ENCODE measurements around the gene CCDC77.
A peak's percentile ranks its signal among the peaks of the same experiment; 100 is the strongest.

Gene CCDC77

DNA sequence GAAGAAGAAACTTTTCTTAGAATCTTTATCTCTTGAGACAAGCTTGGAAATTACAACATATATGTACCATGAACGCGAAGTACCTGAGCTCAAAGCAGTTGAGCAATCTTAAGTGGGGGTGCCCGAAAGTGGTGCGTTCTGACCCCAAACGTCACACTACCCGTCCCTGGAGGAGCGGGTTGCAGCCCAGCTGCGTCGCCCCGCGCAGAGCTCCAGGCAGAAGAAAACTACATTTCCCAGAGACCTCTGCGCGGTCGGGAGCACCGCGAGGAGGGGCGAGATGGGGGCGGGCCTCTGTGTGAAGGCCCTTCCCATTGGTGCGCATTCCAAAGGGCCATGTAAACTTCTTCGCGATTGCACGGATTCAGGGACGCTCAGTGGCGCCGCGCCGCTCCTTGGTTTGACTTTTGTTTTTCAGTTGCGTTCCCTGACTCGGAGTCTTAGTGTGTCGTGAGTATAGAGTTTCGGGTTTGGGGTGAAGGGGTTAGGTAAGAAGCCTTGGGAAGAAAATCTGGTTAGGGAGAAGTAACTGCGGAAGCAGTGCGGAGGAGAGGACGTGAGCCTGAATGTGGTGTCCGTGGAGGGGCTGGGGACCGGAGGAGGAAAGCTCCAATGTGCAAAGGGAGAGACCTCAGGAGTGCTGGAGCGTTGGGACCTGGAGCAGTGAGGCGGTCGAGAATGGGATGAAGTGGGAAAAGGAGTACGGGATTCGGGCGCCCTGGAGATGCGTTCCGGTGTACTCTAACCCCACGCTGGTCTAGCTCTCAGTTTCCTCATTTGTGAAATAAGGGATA is at the start of gene CCDC77:
CCDC77 (plus strand) TSS at position 410 of the 794 bp plus-strand sequence. CDS start 7,740 bp downstream, outside the sequence.
- Histone ChIP-seq H3K9me3 (ENCODE audit: insufficient read depth, low read length) (no peaks in the 10 kb centered on the region), H3K27me3 (ENCODE audit: low read depth, low read length) (no peaks in the 10 kb centered on the region), H3K79me2 (ENCODE audit: low read length) (peaks cover 20% of the 10 kb centered on the region), H3K36me3 (replicated peaks; ENCODE audit: low read depth, low read length) (no peaks in the 10 kb centered on the region), H3K9ac (ENCODE audit: low read length) (peak within 1 kb of the TSS; percentile 85), H3K4me2 (ENCODE audit: low read length) (peak within 1 kb of the TSS; percentile 95), H3K4me1 (ENCODE audit: low read length) (peaks cover 10% of the 10 kb centered on the region), H3K27ac (ENCODE audit: low read length) (peak within 1 kb of the TSS; percentile 41; the same call in 1 of the 2 replicates), H4K20me1 (ENCODE audit: insufficient read depth, low read length) (no peaks in the 10 kb centered on the region), H2AFZ (ENCODE audit: low read depth, low read length) (peak within 1 kb of the TSS; percentile 93), H3K4me3 (ENCODE audit: low read length) (peak within 1 kb of the TSS; percentile 92)
- TF ChIP-seq EZH2phosphoT487 (IDR thresholded peaks at IDR 0.05; ENCODE audit: low read depth) = no peak
- TF ChIP-seq, protein P1, sequence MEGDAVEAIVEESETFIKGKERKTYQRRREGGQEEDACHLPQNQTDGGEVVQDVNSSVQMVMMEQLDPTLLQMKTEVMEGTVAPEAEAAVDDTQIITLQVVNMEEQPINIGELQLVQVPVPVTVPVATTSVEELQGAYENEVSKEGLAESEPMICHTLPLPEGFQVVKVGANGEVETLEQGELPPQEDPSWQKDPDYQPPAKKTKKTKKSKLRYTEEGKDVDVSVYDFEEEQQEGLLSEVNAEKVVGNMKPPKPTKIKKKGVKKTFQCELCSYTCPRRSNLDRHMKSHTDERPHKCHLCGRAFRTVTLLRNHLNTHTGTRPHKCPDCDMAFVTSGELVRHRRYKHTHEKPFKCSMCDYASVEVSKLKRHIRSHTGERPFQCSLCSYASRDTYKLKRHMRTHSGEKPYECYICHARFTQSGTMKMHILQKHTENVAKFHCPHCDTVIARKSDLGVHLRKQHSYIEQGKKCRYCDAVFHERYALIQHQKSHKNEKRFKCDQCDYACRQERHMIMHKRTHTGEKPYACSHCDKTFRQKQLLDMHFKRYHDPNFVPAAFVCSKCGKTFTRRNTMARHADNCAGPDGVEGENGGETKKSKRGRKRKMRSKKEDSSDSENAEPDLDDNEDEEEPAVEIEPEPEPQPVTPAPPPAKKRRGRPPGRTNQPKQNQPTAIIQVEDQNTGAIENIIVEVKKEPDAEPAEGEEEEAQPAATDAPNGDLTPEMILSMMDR (IDR thresholded peaks at IDR 0.05; ENCODE audit: low read depth, low read length) = peak; percentile 30

DNA sequence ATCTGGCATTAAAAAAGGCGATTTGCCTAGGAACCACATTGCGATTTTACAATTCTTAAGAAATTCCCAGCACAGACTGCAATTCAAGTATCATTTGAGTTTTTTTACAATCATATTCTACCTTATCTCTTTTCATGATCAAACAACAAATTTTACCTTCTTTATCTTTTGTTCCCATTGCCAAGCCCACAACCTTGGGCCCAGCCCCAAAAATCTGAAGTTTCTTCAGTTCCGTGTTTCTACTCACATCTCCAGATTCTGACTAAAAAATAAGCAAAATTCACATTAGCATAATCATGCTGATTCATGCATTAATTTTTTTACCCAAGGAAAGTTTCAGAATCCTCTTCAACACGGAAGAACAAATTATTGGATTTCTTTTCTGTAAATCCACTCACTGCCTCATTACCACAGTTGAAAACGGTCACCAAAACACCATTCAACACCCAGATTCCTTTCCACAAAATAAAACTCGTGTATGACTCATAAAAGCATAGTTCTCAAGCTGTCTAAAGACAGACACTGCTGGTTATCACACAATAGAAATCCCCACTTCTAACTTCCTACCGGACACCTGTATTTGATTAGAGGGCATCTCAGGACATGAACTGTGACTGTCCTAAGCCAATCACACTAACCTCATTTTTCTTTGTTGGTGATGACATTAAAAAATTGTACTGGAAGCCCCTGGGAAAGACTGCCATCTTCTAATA is 45.0 kb upstream of the CCDC77 start:
- peaks cover 54% of the 10 kb centered on the region for H3K36me3 ChIP-seq (replicated peaks; ENCODE audit: low read depth, low read length)
- H2AFZ ChIP-seq (ENCODE audit: low read depth, low read length) = no peak overlapping the region
- H3K4me3 ChIP-seq (ENCODE audit: low read length) = no peak overlapping the region
- no peaks in the 10 kb centered on the region for H3K27me3 ChIP-seq (ENCODE audit: low read depth, low read length)
- H3K79me2 ChIP-seq (ENCODE audit: low read length) = peaks cover 8% of the 10 kb centered on the region
- no peak overlapping the region for H3K9ac ChIP-seq (ENCODE audit: low read length)
- H3K4me1 ChIP-seq (ENCODE audit: low read length) = 0 out of 2 replicates have a peak, but pooled peaks cover 3% of the 10 kb centered on the region
- no peaks in the 10 kb centered on the region for H4K20me1 ChIP-seq (ENCODE audit: insufficient read depth, low read length)
- TF ChIP-seq, protein P1 (IDR thresholded peaks at IDR 0.05; ENCODE audit: low read depth, low read length) = no peak
- TF ChIP-seq EZH2phosphoT487 (IDR thresholded peaks at IDR 0.05; ENCODE audit: low read depth) = no peak
- no peak overlapping the region; the same call in 1 of the 2 replicates for H3K27ac ChIP-seq (ENCODE audit: low read length)
- H3K9me3 ChIP-seq (ENCODE audit: insufficient read depth, low read length) = no peaks in the 10 kb centered on the region
- H3K4me2 ChIP-seq (ENCODE audit: low read length) = no peak overlapping the region

- Histone ChIP-seq H3K9ac (ENCODE audit: low read length) (no peak overlapping the region), H3K27ac (ENCODE audit: low read length) (no peak overlapping the region), H3K9me3 (ENCODE audit: insufficient read depth, low read length) (no peaks in the 10 kb centered on the region), H3K4me2 (ENCODE audit: low read length) (no peak overlapping the region), H3K79me2 (ENCODE audit: low read length) (peaks cover 8% of the 10 kb centered on the region), H3K4me1 (ENCODE audit: low read length) (0 out of 2 replicates have a peak, but pooled peaks cover 3% of the 10 kb centered on the region), H3K27me3 (ENCODE audit: low read depth, low read length) (no peaks in the 10 kb centered on the region), H4K20me1 (ENCODE audit: insufficient read depth, low read length) (no peaks in the 10 kb centered on the region), H3K4me3 (ENCODE audit: low read length) (no peak overlapping the region), H2AFZ (ENCODE audit: low read depth, low read length) (no peak overlapping the region), H3K36me3 (replicated peaks; ENCODE audit: low read depth, low read length) (peaks cover 61% of the 10 kb centered on the region)
- TF ChIP-seq EZH2phosphoT487 (IDR thresholded peaks at IDR 0.05; ENCODE audit: low read depth) = no peak
- TF ChIP-seq, protein P1 (IDR thresholded peaks at IDR 0.05; ENCODE audit: low read depth, low read length) = no peak
Measured at GRCh38 chr12:359091-359490, 42.4 kb upstream of the CCDC77 start.

DNA sequence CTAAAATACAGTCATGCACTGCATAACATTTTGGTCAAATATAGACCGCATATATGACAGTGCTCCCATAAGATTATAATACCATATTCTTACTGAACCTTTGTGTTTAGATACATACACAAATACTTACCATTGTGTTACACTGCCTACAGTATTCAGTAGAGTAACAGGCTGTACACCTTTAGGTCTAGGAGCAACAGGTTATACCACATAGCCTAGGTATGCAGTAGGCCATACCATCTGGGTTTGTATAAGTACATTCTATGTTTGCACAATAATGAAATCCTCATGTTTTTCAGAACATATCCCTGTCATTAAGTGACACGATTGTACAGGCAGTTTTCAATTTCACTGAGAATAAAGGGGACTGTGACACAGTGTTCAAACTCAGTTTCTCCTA is 34.6 kb upstream of the CCDC77 start:
- Histone ChIP-seq H3K4me2 (ENCODE audit: low read length) (no peak overlapping the region), H3K27me3 (ENCODE audit: low read depth, low read length) (no peaks in the 10 kb centered on the region), H3K36me3 (replicated peaks; ENCODE audit: low read depth, low read length) (peaks cover 64% of the 10 kb centered on the region), H2AFZ (ENCODE audit: low read depth, low read length) (no peak overlapping the region), H3K27ac (ENCODE audit: low read length) (no peak overlapping the region), H3K4me3 (ENCODE audit: low read length) (no peak overlapping the region), H4K20me1 (ENCODE audit: insufficient read depth, low read length) (no peaks in the 10 kb centered on the region), H3K4me1 (ENCODE audit: low read length) (no peaks in the 10 kb centered on the region), H3K9me3 (ENCODE audit: insufficient read depth, low read length) (peaks cover 6% of the 10 kb centered on the region; the same call in 1 of the 2 replicates), H3K79me2 (ENCODE audit: low read length) (no peaks in the 10 kb centered on the region), H3K9ac (ENCODE audit: low read length) (no peak overlapping the region)
- TF ChIP-seq, protein P1 (IDR thresholded peaks at IDR 0.05; ENCODE audit: low read depth, low read length) = no peak
- TF ChIP-seq EZH2phosphoT487 (IDR thresholded peaks at IDR 0.05; ENCODE audit: low read depth) = no peak

All from OCI-LY3 (cell line).